ENCODE data around the gene BROX.
"Not testable (repeated sequence)": the region's sequence is repeated elsewhere in the genome, so short reads cannot be mapped to it uniquely, and the experiment has no call there.

Gene BROX, protein sequence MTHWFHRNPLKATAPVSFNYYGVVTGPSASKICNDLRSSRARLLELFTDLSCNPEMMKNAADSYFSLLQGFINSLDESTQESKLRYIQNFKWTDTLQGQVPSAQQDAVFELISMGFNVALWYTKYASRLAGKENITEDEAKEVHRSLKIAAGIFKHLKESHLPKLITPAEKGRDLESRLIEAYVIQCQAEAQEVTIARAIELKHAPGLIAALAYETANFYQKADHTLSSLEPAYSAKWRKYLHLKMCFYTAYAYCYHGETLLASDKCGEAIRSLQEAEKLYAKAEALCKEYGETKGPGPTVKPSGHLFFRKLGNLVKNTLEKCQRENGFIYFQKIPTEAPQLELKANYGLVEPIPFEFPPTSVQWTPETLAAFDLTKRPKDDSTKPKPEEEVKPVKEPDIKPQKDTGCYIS

DNA sequence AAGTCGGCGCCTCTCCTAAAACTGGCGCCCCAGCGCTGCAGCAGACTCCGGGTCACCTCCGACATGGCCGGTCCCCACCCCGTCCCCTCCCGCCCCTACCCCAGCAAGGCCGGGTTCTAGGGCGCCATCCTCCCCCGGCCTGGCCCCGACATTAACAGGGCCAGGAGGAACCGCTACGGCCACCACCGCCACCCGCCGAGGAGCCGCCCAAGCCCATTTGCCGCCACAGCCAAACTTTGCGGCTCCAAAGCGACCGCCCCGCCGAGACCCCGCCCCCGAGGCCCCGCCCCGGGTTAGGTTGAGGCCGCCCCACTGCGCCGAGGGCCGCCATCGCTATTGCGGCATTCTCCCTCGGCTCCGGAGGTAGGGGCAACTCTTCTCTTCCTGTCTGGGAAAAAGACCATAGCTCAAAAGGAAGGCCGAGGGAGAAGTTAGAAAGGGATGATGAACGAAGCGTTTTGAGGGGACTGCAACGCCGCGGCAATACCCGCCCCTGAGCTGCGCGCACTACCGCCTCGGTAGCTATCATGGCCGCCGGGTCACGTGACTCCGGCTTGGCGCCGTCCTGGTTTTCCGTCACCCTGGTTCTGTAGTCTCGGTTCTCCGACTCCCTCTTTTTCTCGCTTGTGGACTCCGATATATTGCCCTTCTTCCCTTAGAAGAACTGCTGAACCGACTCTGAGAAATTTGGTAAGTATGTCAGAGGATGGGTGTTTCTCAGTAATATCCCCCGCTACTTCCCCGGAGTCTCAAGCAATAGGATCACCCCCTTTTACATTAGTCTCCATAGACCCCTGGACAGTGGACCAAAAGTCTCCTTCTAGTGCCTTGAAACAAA is at the start of gene BROX, which contains the start of gene AIDA:
Gene BROX, plus strand, starts transcription at position 312 of the 838 bp plus-strand sequence. CDS start 3,136 bp downstream, outside the sequence.
Gene AIDA, minus strand, starts transcription at position 239 of the 838 bp plus-strand sequence. Its CDS starts 174 bp downstream, at position 65.
- peak; percentile 87 to 94 for DNase-seq (ENCODE audit: low read depth in 2 of 2)

DNA sequence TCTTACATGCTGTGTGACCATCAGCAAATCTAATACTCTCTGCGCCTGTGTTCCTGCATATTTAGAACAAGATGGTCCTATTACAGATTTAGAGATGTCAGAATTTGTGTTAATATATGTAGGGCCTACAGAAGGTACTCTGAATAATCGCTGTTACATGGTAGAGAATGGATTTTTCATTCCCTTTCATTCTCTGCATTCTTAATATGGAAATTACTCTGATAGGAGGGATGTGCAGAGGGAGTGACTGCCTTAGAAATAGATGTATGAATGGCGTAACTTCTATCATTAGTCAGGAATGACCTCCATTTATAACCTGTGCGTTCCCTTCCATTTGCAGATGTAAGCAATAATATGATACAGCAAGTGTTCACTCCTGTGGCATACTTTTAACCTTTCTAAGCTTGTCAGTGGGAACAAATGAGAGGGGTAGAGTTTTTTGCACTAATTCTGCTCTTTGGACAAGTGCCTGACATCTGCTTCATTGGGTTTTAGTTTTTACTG is 48.9 kb upstream of the BROX start:
- no peak for DNase-seq (ENCODE audit: low read depth in 2 of 2)

DNA sequence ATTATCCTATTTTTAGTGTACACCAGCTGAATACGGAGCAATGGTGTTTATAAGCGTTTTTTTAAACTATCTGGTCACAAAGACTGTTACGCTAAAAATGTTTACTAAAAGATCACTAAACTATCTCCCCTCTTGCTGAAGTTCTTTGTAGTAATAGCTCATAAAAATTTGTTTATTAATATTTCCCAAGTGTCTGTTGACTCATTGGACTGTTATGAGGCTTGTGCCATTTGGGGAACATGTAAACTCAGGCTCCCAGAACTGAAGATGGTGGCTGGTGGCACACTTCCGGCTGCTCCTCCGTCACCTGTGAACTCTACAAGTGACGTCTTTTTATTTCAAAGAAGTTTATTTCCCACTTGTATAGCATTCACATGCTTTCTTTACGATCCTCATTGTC is 46.4 kb upstream of the BROX start:
- no peak for DNase-seq (ENCODE audit: low read depth in 2 of 2)

DNA sequence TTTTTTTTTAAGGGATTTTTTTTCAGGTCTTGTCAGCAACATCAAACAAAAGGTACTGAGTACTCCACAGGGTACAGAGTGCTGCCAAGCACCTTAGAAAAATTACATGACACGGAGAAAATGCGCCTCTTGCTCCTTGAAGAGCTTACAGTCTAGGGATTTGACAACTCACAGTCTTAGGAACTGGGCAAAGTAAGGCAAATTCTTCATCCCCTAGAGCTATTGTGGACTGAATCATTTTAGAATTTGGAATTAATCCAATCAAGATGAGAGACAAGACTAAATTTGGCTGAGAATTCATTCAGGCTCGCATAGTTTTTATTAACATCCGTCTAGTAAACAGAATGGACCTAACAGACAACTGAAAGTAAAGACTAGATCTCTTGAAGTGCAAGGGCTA is 44.2 kb upstream of the BROX start:
- DNase-seq (ENCODE audit: low read depth in 2 of 2): not testable (repeated sequence)

DNA sequence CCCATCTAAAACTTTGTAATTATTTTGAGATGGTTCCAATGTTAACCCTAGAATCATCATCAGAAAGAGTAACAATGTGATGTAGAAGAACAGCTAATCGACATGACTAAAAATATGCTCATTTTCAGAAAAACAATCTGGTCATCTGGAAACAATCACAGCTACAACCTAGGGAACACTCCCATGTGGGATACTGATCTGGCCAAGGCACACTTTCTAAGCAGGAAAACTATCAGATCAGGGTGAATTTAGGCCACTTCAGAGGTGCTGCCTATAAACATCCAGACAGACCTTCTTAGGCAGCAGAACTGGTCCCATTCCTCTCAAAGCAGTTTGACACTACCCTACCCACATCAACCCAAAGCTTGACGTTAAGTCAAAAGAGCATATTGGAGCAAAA is 43.3 kb upstream of the BROX start:
- not testable (repeated sequence) for DNase-seq (ENCODE audit: low read depth in 2 of 2)

DNA sequence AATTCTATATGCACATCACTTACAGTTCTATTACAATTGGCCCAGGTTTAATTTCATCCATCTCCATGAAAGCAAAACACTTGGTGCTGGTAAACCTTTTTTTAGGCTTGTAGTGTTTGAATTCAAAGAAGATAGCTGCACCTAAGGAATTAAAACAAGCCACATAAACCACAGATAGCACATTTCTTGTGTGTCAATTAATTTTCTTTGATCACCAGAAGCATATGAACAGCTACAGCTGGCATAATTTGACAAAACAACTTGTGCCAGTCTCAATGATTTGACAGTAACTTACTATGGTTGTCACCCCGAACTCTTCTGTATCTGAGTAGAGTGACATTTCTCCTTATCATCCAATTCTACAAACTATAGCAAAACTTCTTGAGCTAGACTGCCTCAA is 42.3 kb upstream of the BROX start:
- DNase-seq (ENCODE audit: low read depth in 2 of 2): no peak

DNA sequence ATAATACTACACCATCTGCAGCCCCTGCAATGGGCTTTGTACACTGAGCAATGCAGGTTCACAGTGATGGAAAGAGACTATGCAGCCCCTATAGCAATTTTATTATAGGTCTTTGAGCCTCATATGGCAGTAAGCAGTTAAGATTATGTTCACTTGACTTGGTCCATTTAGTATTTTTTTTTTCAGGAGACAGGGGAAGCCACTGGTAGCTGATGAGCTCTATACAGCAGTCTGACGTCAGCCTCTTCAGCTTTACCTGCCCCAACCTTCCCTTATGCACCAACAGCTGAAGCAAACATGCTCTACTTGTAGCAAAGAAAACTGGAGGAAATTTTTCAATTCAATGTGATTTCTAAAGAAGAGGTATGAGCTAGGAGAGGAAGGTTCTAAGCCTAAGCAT is 32.3 kb upstream of the BROX start:
- DNase-seq (ENCODE audit: low read depth in 2 of 2): no peak

DNA sequence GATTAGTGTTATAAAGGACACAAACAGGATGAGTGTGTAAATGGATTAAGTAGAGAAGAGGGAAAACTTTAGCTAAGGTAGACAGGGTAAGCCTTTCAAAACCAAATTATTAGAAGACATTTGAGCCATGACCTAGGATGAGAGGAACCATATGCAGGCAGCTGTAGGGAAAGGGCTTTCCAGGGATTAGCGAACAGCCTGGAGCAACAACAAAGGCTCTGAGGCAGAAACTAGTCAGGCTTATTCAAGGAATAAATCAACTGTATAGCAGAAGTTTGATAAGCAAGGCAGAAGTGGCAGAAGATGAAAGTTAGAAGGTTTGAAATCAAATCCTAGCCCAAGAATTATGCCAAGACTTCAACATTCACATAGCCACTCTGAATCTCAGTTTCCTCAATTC is 21.3 kb upstream of the BROX start:
- DNase-seq (ENCODE audit: low read depth in 2 of 2): no peak

DNA sequence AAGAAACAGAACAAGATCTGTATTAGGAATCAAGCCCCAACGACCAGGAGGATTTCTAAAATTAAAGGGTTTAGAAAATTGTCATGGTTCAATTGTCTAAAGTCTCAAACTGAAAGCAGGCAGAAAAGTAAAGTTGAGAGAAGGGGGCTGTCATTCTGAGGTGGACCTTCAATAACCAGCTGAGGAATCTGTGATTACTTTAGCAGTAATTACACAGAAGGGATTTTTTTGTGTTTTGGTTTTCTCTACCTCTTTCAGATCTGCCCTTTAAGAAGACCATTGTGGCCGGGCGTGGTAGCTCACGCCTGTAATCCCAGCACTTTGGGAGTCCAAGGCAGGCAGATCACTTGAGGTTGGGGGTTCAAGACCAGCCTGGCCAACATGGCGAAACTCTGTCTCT is 17.4 kb upstream of the BROX start:
- no peak for DNase-seq (ENCODE audit: low read depth in 2 of 2)

DNA sequence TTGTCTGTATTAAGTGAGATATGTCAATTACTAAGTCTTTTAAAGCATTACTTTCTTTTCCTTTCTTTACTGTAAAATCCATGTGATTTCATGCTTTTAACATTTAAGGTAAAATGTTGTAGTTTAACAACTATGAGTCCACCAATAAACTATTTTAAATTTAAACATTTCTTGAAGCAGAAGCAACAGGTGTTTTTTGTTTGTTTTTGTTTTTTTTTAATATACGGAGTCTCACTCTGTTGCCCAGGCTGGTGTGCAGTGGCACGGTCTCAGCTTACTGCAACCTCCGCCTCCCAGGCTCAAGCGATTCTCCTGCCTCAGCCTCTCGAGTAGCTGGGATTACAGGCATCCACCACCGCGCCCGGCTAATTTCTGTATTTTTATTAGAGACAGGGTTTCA is 15.6 kb upstream of the BROX start:
- no peak for DNase-seq (ENCODE audit: low read depth in 2 of 2)

DNA sequence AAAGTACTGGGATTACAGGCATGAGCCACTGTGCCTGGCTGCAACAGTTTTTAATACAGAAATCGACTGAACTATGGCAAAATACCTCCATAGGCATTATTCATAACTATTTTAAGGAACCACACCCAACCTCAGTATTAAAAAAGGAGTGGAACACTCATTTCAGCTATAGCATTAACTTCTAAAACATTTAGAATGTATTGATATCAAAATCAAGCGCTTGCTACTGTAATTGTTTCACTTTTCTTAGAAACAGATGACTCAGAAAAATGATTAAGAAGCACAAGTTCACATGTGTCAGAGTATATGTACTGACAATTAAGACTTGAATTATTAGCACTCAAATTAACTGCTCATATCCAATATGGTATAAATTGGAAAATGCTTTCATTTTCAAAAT is 15.2 kb upstream of the BROX start:
- DNase-seq (ENCODE audit: low read depth in 2 of 2): no peak

DNA sequence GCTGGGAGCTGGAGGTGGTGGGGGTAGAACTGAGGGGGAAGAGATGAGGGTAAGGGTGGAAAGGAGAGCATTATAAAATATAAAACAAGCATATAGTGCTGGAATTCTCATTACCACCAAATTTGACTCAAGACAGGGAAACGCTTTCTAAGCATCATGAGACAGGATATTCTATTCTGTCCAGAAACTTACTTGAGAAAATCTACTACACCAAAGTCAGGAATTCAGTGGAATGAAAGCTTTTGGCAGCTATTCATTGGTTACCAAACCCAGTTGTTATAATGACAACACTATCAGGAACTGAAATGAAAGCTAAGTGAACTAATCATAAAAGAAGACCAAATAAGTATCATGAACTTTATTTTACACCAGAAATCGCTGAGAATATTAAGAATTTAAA is 14.5 kb upstream of the BROX start:
- no peak for DNase-seq (ENCODE audit: low read depth in 2 of 2)

DNA sequence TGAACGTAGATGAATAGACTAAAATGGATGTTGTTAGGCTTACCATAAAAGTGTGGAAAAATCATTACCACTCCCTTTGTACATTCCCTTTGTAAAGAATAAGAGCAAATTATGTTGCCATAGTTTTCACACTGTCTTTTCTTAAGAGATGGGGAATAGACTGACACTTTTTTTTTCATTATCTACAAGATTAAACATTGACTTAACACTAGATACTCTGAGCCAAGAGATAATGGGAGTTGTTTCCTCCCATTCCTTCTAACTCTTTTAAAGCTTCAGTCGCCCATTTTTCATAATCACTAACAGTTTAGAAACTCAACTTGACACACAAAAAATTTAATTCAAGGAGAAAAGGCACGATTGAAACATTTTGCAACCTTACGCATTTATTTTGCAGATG is 10.2 kb upstream of the BROX start:
- no peak for DNase-seq (ENCODE audit: low read depth in 2 of 2)

DNA sequence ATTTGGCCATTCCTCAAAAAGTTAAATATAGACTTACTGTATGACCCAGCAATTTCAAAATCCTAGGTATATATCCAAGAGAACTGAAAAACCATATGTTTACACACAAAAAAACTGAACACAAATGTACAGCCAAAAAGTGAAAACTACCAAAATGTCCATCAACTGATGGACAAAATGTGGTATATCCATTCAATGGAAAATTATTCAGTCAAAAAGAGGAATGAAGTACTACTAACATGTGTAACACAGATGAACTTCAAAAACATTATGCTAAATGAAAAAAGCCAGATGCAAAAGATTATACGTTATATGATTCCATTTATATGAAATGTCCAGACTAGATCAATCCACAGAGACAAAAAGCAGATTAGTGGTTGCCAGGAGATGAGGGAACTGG is 8.1 kb upstream of the BROX start:
- no peak for DNase-seq (ENCODE audit: low read depth in 2 of 2)

DNA sequence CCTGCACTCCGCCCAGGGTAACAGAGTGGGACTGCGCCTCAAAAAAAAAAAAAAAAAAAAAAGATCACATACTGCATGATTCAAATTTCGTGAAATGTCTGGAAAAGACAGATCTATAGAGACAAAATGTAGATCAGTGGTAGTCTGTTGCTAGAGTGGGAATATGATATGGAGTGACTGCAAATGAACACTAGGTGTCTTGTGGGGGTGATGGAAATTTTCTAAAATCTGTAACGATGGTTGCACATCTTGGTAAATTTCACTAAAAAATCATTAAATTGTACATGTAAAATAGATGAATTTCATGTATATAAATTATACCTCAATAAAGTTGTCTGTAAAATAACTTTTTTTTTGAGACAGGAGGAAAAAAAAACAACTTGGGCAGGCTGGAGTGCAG is 5.5 kb upstream of the BROX start:
- no peak for DNase-seq (ENCODE audit: low read depth in 2 of 2)

DNA sequence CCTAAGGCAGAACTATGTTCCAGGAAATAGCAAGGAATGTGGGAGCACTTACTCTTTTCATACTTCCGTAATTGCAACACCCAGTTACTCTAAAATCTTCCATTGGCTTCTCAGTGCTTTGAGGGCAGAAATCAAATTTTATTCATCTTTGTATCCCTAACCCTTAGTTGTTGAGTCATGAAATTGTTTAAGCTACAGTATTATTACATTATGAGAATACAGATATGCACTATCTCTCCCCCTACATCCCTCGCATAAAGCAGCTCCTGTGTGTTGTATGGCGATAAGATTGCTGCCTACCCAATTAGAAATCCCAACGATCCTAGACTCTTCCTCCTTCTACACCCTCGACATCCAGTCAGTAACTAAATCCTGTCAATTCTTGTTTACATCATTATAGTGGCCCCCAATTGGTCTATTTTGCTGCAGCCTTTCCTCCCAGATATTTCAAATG is 2.6 kb upstream of the BROX start:
- DNase-seq (ENCODE audit: low read depth in 2 of 2): no peak

DNA sequence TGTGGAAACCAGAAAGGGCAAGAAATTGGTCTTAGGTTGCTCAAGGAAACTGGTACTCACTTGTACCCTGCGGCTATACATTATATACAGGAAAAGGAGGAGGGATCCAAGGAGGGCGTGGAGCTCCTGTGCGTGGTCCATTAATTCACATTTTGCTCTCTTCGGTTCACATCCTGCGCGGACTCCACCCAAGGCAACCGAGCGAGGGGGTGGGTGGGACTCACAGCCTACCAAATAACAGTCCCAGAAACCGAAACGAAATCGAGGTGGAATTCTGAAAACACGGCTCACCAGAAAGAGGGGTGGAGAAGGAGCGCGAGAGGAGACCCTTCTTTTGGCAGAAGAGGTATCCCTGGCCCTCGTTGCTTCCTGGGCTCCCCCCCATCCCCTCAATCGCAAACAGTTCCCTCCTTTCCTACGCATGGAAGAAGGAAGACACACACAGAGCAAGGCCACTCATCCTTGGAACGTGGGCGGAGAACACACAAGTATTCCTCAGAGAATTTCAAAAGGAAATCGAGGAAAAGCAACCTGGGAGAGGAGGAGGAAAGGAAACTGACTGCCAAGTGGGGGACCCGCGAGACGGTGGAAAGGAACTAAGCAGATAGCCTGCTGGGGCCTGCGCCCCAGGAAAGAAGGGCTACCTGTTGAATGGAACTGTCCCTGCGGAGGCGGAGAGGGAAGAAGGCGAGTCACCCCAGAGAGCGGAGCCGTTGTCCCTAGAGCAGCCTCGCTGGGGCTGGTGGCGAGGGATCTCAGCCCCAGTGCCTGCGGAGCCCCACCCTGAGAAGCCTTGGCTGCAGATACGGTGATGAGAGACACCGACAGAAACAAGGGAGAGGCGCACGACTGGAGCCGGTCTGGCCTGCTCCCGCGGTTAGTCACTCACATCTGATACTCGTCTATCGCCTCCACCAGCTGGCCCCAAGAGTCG is 778 bp upstream of the BROX start:
- DNase-seq (ENCODE audit: low read depth in 2 of 2): peak; percentile 22 to 32

DNA sequence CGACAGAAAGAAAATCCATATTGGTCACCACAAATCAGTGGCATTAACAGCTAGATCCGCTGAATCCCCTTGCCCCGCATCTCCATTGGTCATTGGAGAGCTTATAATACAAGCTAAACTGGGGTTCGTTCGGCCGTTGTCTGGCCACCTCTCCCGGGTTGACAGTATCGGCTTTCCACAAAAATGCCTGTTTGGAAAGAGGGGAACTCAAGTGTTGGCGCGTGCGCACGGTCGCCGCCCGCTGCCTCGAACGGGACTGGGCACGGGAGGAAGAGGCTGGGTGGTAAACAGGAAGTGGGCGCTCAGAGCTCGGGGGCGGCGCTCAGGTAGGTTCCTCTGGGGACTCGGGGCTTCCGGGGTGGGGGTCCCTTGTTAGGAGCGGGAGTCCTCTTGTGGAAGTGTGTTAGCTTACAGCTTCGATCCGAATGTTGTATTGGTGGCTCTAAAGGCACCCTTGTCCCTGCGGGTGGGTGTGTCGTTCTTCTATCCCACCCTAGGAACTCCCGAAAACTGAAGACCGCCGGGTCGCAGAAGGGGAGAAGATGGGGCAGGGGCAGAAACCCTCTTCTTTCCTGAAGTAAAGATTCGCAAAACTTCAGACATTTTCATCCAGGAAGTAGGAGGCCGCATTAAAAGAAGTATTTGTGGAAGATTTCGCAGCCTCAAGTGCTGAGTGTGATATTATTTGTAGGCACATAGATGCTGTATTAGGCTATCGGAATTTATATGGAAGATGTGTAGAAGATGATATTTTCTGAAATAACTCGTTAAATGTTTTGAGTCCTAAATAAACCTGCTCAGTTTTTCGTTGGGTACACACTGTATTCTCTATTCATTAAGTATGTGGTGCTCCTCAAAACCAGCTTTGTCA is 962 bp downstream of the BROX start:
- DNase-seq (ENCODE audit: low read depth in 2 of 2): peak; percentile 85 to 86

DNA sequence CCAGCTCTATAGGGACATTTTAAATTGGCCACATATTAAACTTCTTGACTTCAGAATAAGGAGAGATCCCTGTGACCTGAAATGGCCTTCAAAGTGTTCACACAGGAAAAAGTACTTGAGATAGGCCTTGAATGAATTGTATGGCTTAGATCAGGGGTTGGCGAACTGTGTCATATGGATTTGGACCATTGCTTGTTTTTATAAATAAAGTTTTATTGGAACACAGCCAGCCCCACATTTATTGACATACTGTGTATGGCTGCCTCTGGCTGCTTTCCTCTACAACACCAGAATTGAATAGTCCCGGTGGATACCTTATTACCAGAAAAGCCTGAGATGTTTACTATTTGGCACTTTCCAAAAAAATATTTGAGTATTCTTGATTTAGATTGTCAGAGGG is 4.0 kb downstream of the BROX start:
- DNase-seq (ENCODE audit: low read depth in 2 of 2): no peak

DNA sequence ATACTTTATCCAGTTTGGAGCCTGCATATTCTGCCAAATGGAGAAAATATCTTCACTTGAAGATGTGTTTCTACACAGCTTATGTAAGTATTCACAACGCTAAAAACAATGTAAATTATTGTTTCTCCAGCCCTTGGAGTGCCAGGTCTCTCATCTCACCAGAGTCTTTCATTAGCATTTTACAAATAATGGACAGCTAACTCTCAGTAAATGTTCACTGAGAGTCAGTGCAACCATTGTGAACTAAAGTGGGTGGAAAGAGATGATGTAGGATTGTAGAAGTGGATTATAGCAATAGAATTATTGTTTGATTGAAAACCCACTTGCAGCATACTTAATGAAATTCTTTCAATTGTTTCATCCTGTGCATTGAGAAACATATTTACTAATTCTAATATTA is 16.4 kb downstream of the BROX start:
- DNase-seq (ENCODE audit: low read depth in 2 of 2): no peak

DNA sequence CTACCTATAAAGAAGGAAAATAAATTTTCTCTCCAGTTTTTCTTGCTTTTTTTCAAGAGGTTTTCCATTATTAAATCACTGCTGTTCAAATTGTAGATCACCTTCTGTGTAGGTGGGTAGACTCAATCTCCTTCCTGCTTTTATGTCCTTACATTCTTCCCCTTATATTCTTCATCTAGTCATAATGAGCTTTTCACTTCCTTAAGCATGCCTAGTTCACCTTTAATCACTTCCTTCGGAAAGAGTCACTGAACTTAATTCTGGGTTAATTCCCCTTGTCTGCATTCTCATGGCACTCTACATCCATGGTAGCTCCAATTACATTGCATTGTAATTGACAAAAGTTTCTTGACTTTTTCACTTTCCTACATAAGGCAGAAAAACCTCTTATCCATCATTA is 18.5 kb downstream of the BROX start:
- no peak for DNase-seq (ENCODE audit: low read depth in 2 of 2)
